Skeletal muscle tissue (tissue), 4 donors: ENCODE measurements around the gene IGFBP2. TPM values are rescaled to one million over a fixed set of nuclear protein-coding genes. Genes with fewer than 3 reads are reported as not detected.

ENCODE experiments used
- H3K27ac ChIP-seq: one replicate; pipeline ENCODE4 v1.7.0; 2013; ENCODE audit warnings: mild to moderate bottlenecking, low read depth, low read length, inconsistent platforms
- H3K27me3 ChIP-seq, 3 donors: one replicate each; pipeline ENCODE4 v1.7.0; 2013; ENCODE audit warnings: low read length in 3 of 3; ENCODE audit not compliant: control insufficient read depth in 3 of 3, insufficient read depth in 3 of 3
- H3K36me3 ChIP-seq, 3 donors: one replicate each; pipeline ENCODE4 v1.7.0; 2013; ENCODE audit warnings: low read length in 3 of 3; ENCODE audit not compliant: control insufficient read depth in 3 of 3, insufficient read depth in 3 of 3
- H3K4me1 ChIP-seq, 3 donors: one replicate each; pipeline ENCODE4 v1.7.0; 2013; ENCODE audit warnings: low read length in 3 of 3, mild to moderate bottlenecking in 3 of 3; ENCODE audit not compliant: control insufficient read depth in 3 of 3, insufficient read depth in 3 of 3
- H3K4me3 ChIP-seq, 3 donors: one replicate each; pipeline ENCODE4 v1.7.0; 2013; ENCODE audit warnings: low read length in 3 of 3
- H3K9ac ChIP-seq, 3 donors: one replicate each; pipeline ENCODE4 v1.7.0; 2013; ENCODE audit warnings: low read length in 3 of 3, mild to moderate bottlenecking in 3 of 3, moderate library complexity in 2 of 3, low read depth in 1 of 3
- H3K9me3 ChIP-seq, 3 donors: one replicate each; pipeline ENCODE4 v1.7.0; 2013; ENCODE audit warnings: low read length in 3 of 3; ENCODE audit not compliant: control insufficient read depth in 3 of 3
- total RNA-seq: library from RNA; depleted of rRNA; stranded (reverse); fragments of >200 nt; gene quantifications from one replicate; pipeline ENCODE4 v1.2.3, GENCODE V29; 2014
- donor health status: Osteomylitis.

The IGFBP2 gene
- total RNA-seq, 1 donor from 2014 or later, result 99.7 TPM

GRCh38 chr2:216624251-216624650, 9.0 kb upstream of the IGFBP2 start:
- no peaks in the 10 kb centered on the region for H3K27me3 ChIP-seq
- no peaks in the 10 kb centered on the region for H3K9me3 ChIP-seq
- H3K27ac ChIP-seq, result no peak overlapping the region
- H3K36me3 ChIP-seq, result no peaks in the 10 kb centered on the region
- peaks cover 0 to 5% (median 4%) of the 10 kb centered on the region in 3 donors for H3K4me1 ChIP-seq
- H3K4me3 ChIP-seq, result no peak overlapping the region
- no peak overlapping the region for H3K9ac ChIP-seq

DNA sequence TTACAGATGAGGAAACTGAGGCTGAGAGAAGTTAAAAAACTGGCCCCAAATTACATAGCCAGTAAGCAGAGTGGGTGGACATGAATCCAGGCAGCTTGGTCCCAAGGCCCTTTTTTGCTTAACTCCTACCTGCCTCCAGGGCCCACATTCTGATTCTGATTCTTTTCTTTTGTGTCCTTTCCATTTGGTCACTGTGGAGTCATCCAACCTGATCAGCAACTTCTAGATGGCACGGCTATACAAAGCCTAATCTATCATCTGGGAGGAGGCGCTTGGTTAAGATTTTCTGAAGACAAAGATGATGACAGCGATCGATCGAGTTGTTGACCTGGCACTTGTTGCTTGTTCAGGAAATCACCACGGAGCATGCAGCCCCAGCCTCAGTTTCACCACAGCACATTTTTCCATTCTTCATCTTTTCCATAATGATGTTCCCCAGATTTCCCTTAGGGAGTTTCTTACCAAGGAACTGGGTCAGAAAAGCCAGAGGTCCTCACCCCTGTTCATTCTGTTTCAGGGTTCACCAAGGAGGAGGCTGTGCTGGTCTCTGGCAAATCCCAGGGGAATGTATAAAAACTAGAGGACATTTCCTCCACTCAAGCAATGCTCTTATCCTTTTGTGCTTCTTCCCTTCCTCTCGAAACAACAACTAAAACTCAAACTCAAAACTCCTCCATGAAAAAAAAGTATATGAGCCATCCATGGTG, 6.9 kb upstream of the IGFBP2 start:
- H3K27me3 ChIP-seq, result no peaks in the 10 kb centered on the region
- H3K9me3 ChIP-seq, result no peaks in the 10 kb centered on the region
- no peak overlapping the region for H3K27ac ChIP-seq
- no peaks in the 10 kb centered on the region for H3K36me3 ChIP-seq
- no peak overlapping the region for H3K9ac ChIP-seq
- no peak overlapping the region for H3K4me3 ChIP-seq
- H3K4me1 ChIP-seq, result no peaks in the 10 kb centered on the region

DNA sequence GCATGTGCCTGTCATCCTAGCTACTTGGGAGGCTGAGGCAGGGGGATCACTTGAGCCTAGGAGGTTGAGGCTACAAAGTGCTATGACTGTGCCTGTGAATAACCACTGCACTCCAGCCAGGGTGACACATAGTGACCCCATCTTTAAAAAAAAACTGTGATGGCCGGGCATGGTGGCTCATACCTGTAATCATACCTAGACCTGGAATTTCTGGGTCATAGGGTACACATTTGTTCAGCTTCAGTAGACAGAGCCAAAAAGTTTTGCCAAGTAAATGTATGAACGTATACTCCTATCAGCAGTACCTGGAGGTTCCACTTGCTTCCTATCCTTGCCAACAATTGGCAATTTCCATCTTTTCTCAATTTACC, 6.4 kb upstream of the IGFBP2 start:
- Histone ChIP-seq H3K4me1 (no peaks in the 10 kb centered on the region), H3K9me3 (no peaks in the 10 kb centered on the region), H3K27ac (no peak overlapping the region), H3K9ac (no peak overlapping the region), H3K27me3 (no peaks in the 10 kb centered on the region), H3K36me3 (no peaks in the 10 kb centered on the region), H3K4me3 (no peak overlapping the region)

- Histone ChIP-seq H3K4me1 (peaks cover 9 to 10% (median 9%) of the 10 kb centered on the region in 3 donors), H3K27ac (no peak overlapping the region), H3K4me3 (no peak overlapping the region), H3K9me3 (no peaks in the 10 kb centered on the region), H3K27me3 (peaks cover 7 to 21% (median 15%) of the 10 kb centered on the region in 3 donors), H3K36me3 (no peaks in the 10 kb centered on the region), H3K9ac (no peak overlapping the region)
These were observed 3.4 kb upstream of the IGFBP2 start for GRCh38 chr2:216629784-216630183.

DNA sequence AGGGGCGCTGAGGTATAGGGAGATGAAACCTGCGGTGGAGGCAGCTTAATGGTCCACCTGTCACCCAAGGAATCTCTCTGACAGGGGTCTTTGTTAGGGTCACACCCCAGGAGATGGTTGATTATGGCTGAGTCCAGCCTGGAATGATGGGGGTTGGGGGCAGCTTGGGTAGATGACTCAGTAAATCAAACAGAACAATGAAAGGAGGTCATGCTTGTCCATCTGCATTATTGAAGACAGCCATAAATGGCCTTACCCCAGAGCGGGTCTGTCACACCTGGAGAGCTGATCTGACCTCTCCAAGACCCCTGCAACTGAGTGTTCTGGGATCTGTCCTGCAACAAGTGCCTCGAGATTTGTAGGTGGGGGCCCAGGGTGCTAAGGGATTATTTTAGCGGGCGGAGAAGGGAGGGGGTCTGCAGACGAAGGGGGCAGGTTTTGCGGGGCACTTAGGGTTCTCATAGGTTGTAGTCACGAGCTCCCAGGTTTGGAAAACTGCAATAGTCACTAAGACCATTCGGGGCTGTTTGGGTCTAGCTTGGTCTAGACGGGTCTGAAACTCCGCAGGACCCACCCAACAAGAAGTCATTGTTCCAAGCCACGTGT, 771 bp upstream of the IGFBP2 start:
- Histone ChIP-seq H3K9ac (no peak overlapping the region), H3K9me3 (no peaks in the 10 kb centered on the region), H3K27ac (no peak overlapping the region), H3K27me3 (peaks cover 31 to 46% (median 38%) of the 10 kb centered on the region in 3 donors), H3K4me3 (peak overlapping the region in 2 of 3 donors; percentile 59 to 68), H3K36me3 (no peaks in the 10 kb centered on the region), H3K4me1 (peaks cover 11 to 20% (median 17%) of the 10 kb centered on the region in 3 donors)

- Histone ChIP-seq H3K9ac (peak overlapping the region in 2 of 3 donors; percentile 21 to 60), H3K27ac (no peak overlapping the region), H3K27me3 (peaks cover 34 to 50% (median 41%) of the 10 kb centered on the region in 3 donors), H3K4me1 (peaks cover 13 to 20% (median 17%) of the 10 kb centered on the region in 3 donors), H3K36me3 (no peaks in the 10 kb centered on the region), H3K9me3 (no peaks in the 10 kb centered on the region), H3K4me3 (peak overlapping the region; percentile 69 to 71 (median 70))
These were observed 573 bp downstream of the IGFBP2 start for GRCh38 chr2:216633616-216634369.

GRCh38 chr2:216634370-216635148, 1.3 kb downstream of the IGFBP2 start:
- Histone ChIP-seq H3K9me3 (no peaks in the 10 kb centered on the region), H3K27ac (no peak overlapping the region), H3K4me3 (peak overlapping the region; percentile 69 to 71 (median 70)), H3K27me3 (peaks cover 34 to 50% (median 41%) of the 10 kb centered on the region in 3 donors), H3K36me3 (no peaks in the 10 kb centered on the region), H3K9ac (peak overlapping the region in 2 of 3 donors; percentile 21 to 60), H3K4me1 (peaks cover 13 to 20% (median 17%) of the 10 kb centered on the region in 3 donors)

DNA sequence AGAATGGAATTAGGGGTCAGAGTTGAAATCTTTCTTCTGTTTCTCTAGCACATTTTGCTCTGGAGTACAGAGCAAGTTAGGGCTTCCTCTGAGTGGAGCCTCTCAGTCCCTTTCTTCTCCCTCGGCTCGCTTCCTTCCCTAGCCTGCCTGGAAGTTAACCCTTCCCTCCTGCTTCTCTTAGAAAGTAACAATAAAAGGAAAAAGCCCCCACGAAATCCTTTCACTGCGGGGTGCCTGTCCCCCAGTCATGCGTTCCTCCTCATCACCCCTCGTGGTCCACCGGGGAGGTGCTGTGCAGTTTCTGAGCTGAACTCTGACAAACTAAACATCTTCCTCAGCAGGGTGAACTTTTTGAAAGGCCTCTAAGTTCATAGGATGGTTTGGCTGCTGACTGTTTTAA, 2.0 kb downstream of the IGFBP2 start:
- Histone ChIP-seq H3K9me3 (no peaks in the 10 kb centered on the region), H3K36me3 (no peaks in the 10 kb centered on the region), H3K27me3 (peaks cover 34 to 51% (median 41%) of the 10 kb centered on the region in 3 donors), H3K4me1 (peaks cover 13 to 20% (median 17%) of the 10 kb centered on the region in 3 donors), H3K27ac (no peak overlapping the region), H3K9ac (no peak overlapping the region), H3K4me3 (peak overlapping the region in 2 of 3 donors; percentile 13 to 43)

DNA sequence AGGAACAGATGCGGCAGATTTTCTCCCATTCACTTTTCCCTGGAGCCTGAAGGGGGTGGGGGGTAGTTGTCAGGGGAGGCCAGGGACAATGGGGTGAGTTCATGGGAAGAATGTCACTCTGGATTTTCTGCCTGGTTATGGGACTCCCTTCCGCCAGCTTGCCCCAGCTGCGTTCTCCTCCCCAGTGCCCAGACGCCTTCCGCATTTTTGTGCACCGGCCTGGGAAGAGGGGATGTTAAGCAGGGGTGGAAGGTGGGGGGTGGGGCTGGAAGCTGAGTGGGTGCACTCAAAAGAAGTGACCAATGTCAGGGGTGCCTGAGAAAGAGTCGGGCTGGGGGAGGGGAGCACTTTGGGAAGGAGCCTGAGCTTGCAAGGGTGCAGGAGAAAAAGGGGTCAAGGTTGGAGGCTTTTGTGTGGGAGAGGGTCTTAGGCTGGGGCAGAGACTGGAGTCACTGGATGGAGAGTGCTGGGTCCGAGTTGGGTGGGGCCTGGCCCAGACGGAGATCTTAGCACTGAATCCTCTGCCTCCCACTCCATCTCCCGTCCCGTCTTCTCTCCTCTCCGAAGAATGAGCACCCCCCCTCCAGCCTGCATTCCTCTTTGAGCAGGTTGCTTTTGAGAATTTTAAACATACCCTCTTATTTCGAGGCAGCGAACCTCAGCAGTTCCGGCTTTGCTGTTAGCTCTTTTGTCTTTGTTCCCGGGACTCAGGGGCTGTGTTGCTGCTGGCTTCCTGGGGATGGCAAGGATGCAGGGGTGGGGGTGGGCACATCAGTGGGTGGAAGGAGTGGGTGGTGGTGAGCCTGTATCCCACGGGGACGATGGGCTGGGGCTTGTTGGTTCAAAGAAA, 2.7 kb downstream of the IGFBP2 start:
- peak overlapping the region in 1 of 3 donors; percentile 30 for H3K4me3 ChIP-seq
- no peak overlapping the region for H3K9ac ChIP-seq
- no peaks in the 10 kb centered on the region for H3K36me3 ChIP-seq
- H3K27ac ChIP-seq, result no peak overlapping the region
- H3K27me3 ChIP-seq, result peaks cover 34 to 55% (median 41%) of the 10 kb centered on the region in 3 donors
- peaks cover 13 to 20% (median 17%) of the 10 kb centered on the region in 3 donors for H3K4me1 ChIP-seq
- H3K9me3 ChIP-seq, result no peaks in the 10 kb centered on the region
